Spleen (tissue), 11 donors: ENCODE measurements around the gene KASH5. TPM values are rescaled to one million over a fixed set of nuclear protein-coding genes. Genes with fewer than 3 reads are reported as not detected.

Experiments
- DNase-seq: peaks from one replicate; pipeline ENCODE4 v3.0.0-alpha.2; 2020
- H3K27ac ChIP-seq, 8 donors: fragments of 200-600 bp; sonication (generic) in 7 of 8; 1 replicate in 4 of 8; 2 replicates in 4 of 8; pipeline versions ENCODE4 v1.5.0 to v1.8.0; 2016 to 2021; ENCODE audit warnings: inconsistent platforms in 4 of 8, mild to moderate bottlenecking in 4 of 8, moderate library complexity in 1 of 8
- H3K27me3 ChIP-seq, 7 donors: fragments of 200-600 bp; sonication (generic) in 6 of 7; replicated peaks in 1 of 7; 1 replicate in 4 of 7; 2 replicates in 3 of 7; pipeline versions ENCODE4 v1.5.0 to v1.8.0; 2016 to 2021; ENCODE audit warnings: inconsistent platforms in 3 of 7, mild to moderate bottlenecking in 1 of 7
- H3K36me3 ChIP-seq, 6 donors: fragments of 200-600 bp; sonication (generic) in 5 of 6; 1 replicate in 4 of 6; 2 replicates in 2 of 6; pipeline versions ENCODE4 v1.5.0 to v1.8.0; 2016 to 2021; ENCODE audit warnings: inconsistent platforms in 2 of 6
- H3K4me1 ChIP-seq, 6 donors: fragments of 200-600 bp; sonication (generic) in 5 of 6; 1 replicate in 3 of 6; 2 replicates in 3 of 6; pipeline versions ENCODE4 v1.5.0 to v1.8.0; 2016 to 2021; ENCODE audit warnings: inconsistent platforms in 3 of 6
- H3K4me3 ChIP-seq, 8 donors: fragments of 200-600 bp; sonication (generic) in 7 of 8; 1 replicate in 4 of 8; 2 replicates in 4 of 8; pipeline versions ENCODE4 v1.5.0 to v1.8.0; 2016 to 2021; ENCODE audit warnings: inconsistent platforms in 4 of 8, mild to moderate bottlenecking in 4 of 8, moderate library complexity in 2 of 8
- H3K9me3 ChIP-seq, 8 donors: fragments of 200-600 bp; sonication (generic) in 7 of 8; 1 replicate in 4 of 8; 2 replicates in 4 of 8; pipeline versions ENCODE4 v1.5.0 to v1.8.0; 2016 to 2021; ENCODE audit warnings: inconsistent platforms in 4 of 8
- CTCF ChIP-seq, 11 experiments: fragments of 200-600 bp in 7 of 11; fragments of 450-650 bp in 4 of 11; sonication (generic) in 4 of 11; IDR thresholded peaks in 8 of 11; conservative IDR thresholded peaks in 3 of 11; 1 replicate in 7 of 11; 2 replicates in 4 of 11; pipeline versions ENCODE4 v1.4.0 to v1.8.0; 2016 to 2021; ENCODE audit warnings: antibody characterized with exemption in 11 of 11, inconsistent platforms in 4 of 11, mild to moderate bottlenecking in 1 of 11
- POLR2A ChIP-seq, 3 donors: fragments of 450-650 bp; IDR thresholded peaks; one replicate each; pipeline ENCODE4 v1.5.1; 2017; ENCODE audit warnings: antibody characterized with exemption in 3 of 3, mild to moderate bottlenecking in 1 of 3
- POLR2AphosphoS5 ChIP-seq, 3 donors: sonication (generic); formaldehyde crosslinking; IDR thresholded peaks; one replicate each; pipeline ENCODE4 v1.5.1; 2017; ENCODE audit warnings: antibody characterized with exemption in 3 of 3
- WGBS, 5 donors: extraction: QIAGEN DNeasy Blood & Tissue Kit in 3 of 5; methylation state at CpG; one replicate each; pipeline versions ENCODE4 v1.1.5 to v1.1.7; 2013 to 2018; 5-methylcytosine and 5-hydroxymethylcytosine counted together
- intact Hi-C: fragments of 100-400 bp; cut with DNase I; formaldehyde crosslinking; loops from one replicate; pipeline ENCODE4 v1.15.0; 2023; ENCODE audit warnings: low total_unique reads
- polyA plus RNA-seq, 3 donors: library from polyadenylated mRNA; stranded (reverse); fragments of 200-250 nt; gene quantifications; one replicate each; pipeline ENCODE4 v1.2.1, GENCODE V29; 2013
- total RNA-seq, 7 donors: library from RNA; depleted of rRNA in 3 of 7; stranded (reverse); fragments of >200 nt in 3 of 7; fragmentation: NEBNext Ultra II Directional in 4 of 7; extraction: Animal tissue kit (Norgen Biotek cat#: 25700) in 4 of 7; gene quantifications; one replicate each; pipeline versions ENCODE4 v1.1.0 to v1.2.1, GENCODE V29; 2016 to 2021
- donor health status: healthy with polysubstance abuse.
- donor health status: DM: no; HTN: no; CAD: no; lungs with moderate emphysema.
- donor health status: DM: no; HTN: no; CAD: no.
- donor health status: Bipolar disorder and iron deficiency.
- donor health status: healthy.
- donor health status: DM: no; HTN: no; CAD: no.
- donor health status: DM: yes; HTN: yes; CAD: no.

KASH5 gene
- total and polyA plus RNA-seq, 10 donors = 0.11 to 0.41 (median 0.26) TPM; not detected in 6

- Histone ChIP-seq H3K27ac (peak overlapping the region in 6 of 8 donors; percentile 18 to 71 (median 52)), H3K9me3 (no peaks in the 10 kb centered on the region), H3K4me1 (peaks cover 0 to 44% (median 13%) of the 10 kb centered on the region in 6 donors), H3K36me3 (no peaks in the 10 kb centered on the region), H3K27me3 (peaks cover 0 to 19% (median 0%) of the 10 kb centered on the region in 7 donors), H3K4me3 (no peak overlapping the region)
- intact Hi-C loops = loop anchor here (2.0 kb wide), 1 partner anchor 51 kb away; no protein-coding TSS in a partner anchor
- WGBS, 5 donors = 24 to 31% (median 28%) methylated on average over 12 to 14 of the region's 14 CpGs
- DNase-seq = peak; percentile 93
- TF ChIP-seq POLR2A (IDR thresholded peaks at IDR 0.05) (no peak), CTCF (IDR thresholded peaks at IDR 0.05 in 8 of 11, conservative IDR thresholded peaks at IDR 0.05 in 3 of 11) (peak; percentile 73 to 91 (median 84)), POLR2AphosphoS5 (IDR thresholded peaks at IDR 0.05) (peak in 2 of 3 donors; percentile 34 to 41)
Measured at GRCh38 chr19:49391581-49392399, 3.7 kb downstream of the KASH5 start.

- H3K27me3 ChIP-seq = peaks cover 0 to 20% (median 0%) of the 10 kb centered on the region in 7 donors
- intact Hi-C loops = loop anchor here (2.0 kb wide), 1 partner anchor 49 kb away; no protein-coding TSS in a partner anchor
- WGBS, 5 donors = 64 to 79% (median 74%) methylated on average over 4 to 5 of the region's 5 CpGs
- no peak overlapping the region for H3K27ac ChIP-seq
- TF ChIP-seq POLR2AphosphoS5 (IDR thresholded peaks at IDR 0.05) = no peak
- TF ChIP-seq CTCF (IDR thresholded peaks at IDR 0.05 in 8 of 11, conservative IDR thresholded peaks at IDR 0.05 in 3 of 11) = no peak
- TF ChIP-seq POLR2A (IDR thresholded peaks at IDR 0.05) = no peak
- no peak overlapping the region for H3K4me3 ChIP-seq
- H3K36me3 ChIP-seq = no peaks in the 10 kb centered on the region
- no peak for DNase-seq
- H3K9me3 ChIP-seq = no peaks in the 10 kb centered on the region
- peaks cover 0 to 26% (median 11%) of the 10 kb centered on the region in 6 donors for H3K4me1 ChIP-seq
Measured at GRCh38 chr19:49393881-49394280, 5.8 kb downstream of the KASH5 start.

GRCh38 chr19:49395581-49396407 lies 7.7 kb downstream of the KASH5 start:
- 71 to 82% (median 80%) methylated on average over 15 of the region's 15 CpGs for WGBS, 5 donors
- Histone ChIP-seq H3K27me3 (peaks cover 0 to 20% (median 0%) of the 10 kb centered on the region in 7 donors), H3K4me1 (peaks cover 0 to 16% (median 10%) of the 10 kb centered on the region in 6 donors), H3K9me3 (no peaks in the 10 kb centered on the region), H3K4me3 (no peak overlapping the region), H3K36me3 (no peaks in the 10 kb centered on the region), H3K27ac (no peak overlapping the region)
- no peak for DNase-seq
- intact Hi-C loops = no loop called here
- TF ChIP-seq POLR2AphosphoS5 (IDR thresholded peaks at IDR 0.05) (no peak), POLR2A (IDR thresholded peaks at IDR 0.05) (no peak), CTCF (IDR thresholded peaks at IDR 0.05 in 8 of 11, conservative IDR thresholded peaks at IDR 0.05 in 3 of 11) (no peak)
